ENCODE measurements around the gene HTR2C. TPM values are rescaled to one million over a fixed set of nuclear protein-coding genes. Genes with fewer than 3 reads are reported as not detected.

Gene HTR2C
- total and polyA plus RNA-seq, 2 of the 13 experiments (the other 11 are each of a cell fraction or from before 2014, with no cell fraction given) = 0.01 TPM; not detected in 1

DNA sequence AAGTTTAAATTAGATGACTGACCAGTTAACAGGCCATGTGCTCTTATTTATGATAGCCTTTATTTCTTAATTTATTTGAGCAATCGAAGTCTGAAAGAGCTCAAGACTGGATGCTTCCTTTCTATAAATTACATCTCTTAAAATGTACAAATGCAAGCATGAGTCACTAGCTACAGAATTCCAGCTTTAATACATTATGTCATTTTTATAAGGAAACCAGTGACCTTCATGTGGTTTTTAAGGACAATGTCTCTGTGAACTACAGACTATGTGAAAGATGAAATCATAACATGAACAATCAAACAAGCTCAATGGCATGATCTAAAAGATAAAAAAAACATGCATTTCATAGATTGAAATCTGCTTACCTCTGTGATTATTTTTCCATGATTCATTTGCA is 15.4 kb downstream of the HTR2C start (continued):
- TF ChIP-seq KDM2A (CRISPR knock-in tag; IDR thresholded peaks at IDR 0.05; ENCODE audit: borderline replicate concordance, low read depth) = no peak
- no peak for TF ChIP-seq SAP130 (CRISPR knock-in tag; IDR thresholded peaks at IDR 0.05; ENCODE audit: low read depth)

GRCh38 chrX:114599911-114600310 is 16.0 kb downstream of the HTR2C start:
- in situ Hi-C loops (cut with HindIII; ENCODE audit: extremely low pct_ligation_motif_present, low pct_unique_long_range_greater_than_20kb) (no loop called here), intact Hi-C loops (cut with micrococcal nuclease; ENCODE audit: unreplicated experiment) (no loop called here)
- H3K9ac ChIP-seq (ENCODE audit: insufficient read depth, low read depth, low read length) = no peak overlapping the region
- no peaks in the 10 kb centered on the region for H3K79me2 ChIP-seq (ENCODE audit: insufficient read depth, low read length)
- H2AFZ ChIP-seq (ENCODE audit: low read length) = no peak overlapping the region
- WGBS (ENCODE audit: low lambda C conversion rate) = 3% methylated on average over 4 of the region's 4 CpGs
- TF ChIP-seq U2AF1 (optimal IDR thresholded peaks at IDR 0.05; ENCODE audit: low read depth, low read length) = no peak
- no peak for TF ChIP-seq ZNF30 (CRISPR knock-in tag; IDR thresholded peaks at IDR 0.05)
- no peak for TF ChIP-seq ZNF441 (CRISPR knock-in tag; IDR thresholded peaks at IDR 0.05; ENCODE audit: borderline replicate concordance)
- TF ChIP-seq, protein P1, sequence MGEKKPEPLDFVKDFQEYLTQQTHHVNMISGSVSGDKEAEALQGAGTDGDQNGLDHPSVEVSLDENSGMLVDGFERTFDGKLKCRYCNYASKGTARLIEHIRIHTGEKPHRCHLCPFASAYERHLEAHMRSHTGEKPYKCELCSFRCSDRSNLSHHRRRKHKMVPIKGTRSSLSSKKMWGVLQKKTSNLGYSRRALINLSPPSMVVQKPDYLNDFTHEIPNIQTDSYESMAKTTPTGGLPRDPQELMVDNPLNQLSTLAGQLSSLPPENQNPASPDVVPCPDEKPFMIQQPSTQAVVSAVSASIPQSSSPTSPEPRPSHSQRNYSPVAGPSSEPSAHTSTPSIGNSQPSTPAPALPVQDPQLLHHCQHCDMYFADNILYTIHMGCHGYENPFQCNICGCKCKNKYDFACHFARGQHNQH (CRISPR knock-in tag; IDR thresholded peaks at IDR 0.05) = no peak
- TF ChIP-seq SNRNP70 (IDR thresholded peaks at IDR 0.05; ENCODE audit: low read depth, low read length) = no peak
- no peak for TF ChIP-seq ZNF337 (CRISPR knock-in tag; IDR thresholded peaks at IDR 0.05; ENCODE audit: borderline replicate concordance, low read depth)
- TF ChIP-seq SALL1 (CRISPR knock-in tag; IDR thresholded peaks at IDR 0.05) = no peak
- no peak for TF ChIP-seq ATRX (CRISPR knock-in tag; IDR thresholded peaks at IDR 0.05; ENCODE audit: borderline replicate concordance)
- TF ChIP-seq HES4 (CRISPR knock-in tag; IDR thresholded peaks at IDR 0.05; ENCODE audit: borderline replicate concordance) = no peak
- no peak for TF ChIP-seq ZBTB25 (CRISPR knock-in tag; IDR thresholded peaks at IDR 0.05)
- no peak for TF ChIP-seq SALL2 (CRISPR knock-in tag; IDR thresholded peaks at IDR 0.05)
- TF ChIP-seq, protein P2, sequence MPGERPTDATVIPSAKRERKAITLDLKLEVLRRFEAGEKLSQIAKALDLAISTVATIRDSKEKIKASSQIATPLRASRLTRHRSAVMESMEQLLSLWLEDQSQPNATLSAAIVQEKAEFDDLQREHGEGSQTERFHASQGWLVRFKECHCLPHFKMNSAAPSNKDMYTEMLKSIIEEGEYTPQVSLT (CRISPR knock-in tag; IDR thresholded peaks at IDR 0.05; ENCODE audit: borderline replicate concordance, low read depth) = no peak
- TF ChIP-seq CHCHD3 (CRISPR knock-in tag; IDR thresholded peaks at IDR 0.05) = no peak
- no peak for TF ChIP-seq ZNF704 (CRISPR knock-in tag; IDR thresholded peaks at IDR 0.05; ENCODE audit: borderline replicate concordance)
- TF ChIP-seq ISL2 (CRISPR knock-in tag; IDR thresholded peaks at IDR 0.05) = no peak
- TF ChIP-seq ONECUT2 (CRISPR knock-in tag; IDR thresholded peaks at IDR 0.05) = no peak
- FAIRE-seq (no peak), ATAC-seq (no peak), DNase-seq (ENCODE audit: low spot score) (no peak)
- no peaks in the 10 kb centered on the region for H3K4me1 ChIP-seq (ENCODE audit: insufficient read depth, low read length)
- ChIA-PET CTCF (ENCODE audit: low intra/inter-chr PET ratio, low total read pairs) (no interaction called here), POLR2A (no interaction called here)
- no peaks in the 10 kb centered on the region for H3K36me3 ChIP-seq (replicated peaks in 1 of 2; ENCODE audit: control insufficient read depth in 1 of 2, insufficient read depth in 2 of 2, low read length in 2 of 2)
- no peaks in the 10 kb centered on the region for H3K27me3 ChIP-seq (ENCODE audit: control insufficient read depth in 1 of 2, insufficient read depth in 2 of 2, low read length in 2 of 2)
- no TSS peak for BruUV-seq (replicated peaks)
- H3K4me2 ChIP-seq (ENCODE audit: low read depth, low read length) = no peak overlapping the region
- H4K20me1 ChIP-seq (ENCODE audit: insufficient read depth, low read length) = no peaks in the 10 kb centered on the region
- H3K4me3 ChIP-seq (replicated peaks in 1 of 3; ENCODE audit: insufficient read depth in 1 of 3, low read depth in 2 of 3, low read length in 3 of 3) = no peak overlapping the region
- H3K27ac ChIP-seq (ENCODE audit: extremely low read length, insufficient read depth, low read length) = no peak overlapping the region
- no peaks in the 10 kb centered on the region for H3K9me3 ChIP-seq (ENCODE audit: low read length)

All from HepG2 (cell line).